HG02759 (cell line): Measurements from ENCODE around the gene PTPRN2.

ENCODE experiments used
- ATAC-seq: cut with Tn5 transposase; IDR thresholded peaks from one replicate; pipeline ENCODE4 v1.9.1; 2021; ENCODE audit warnings: mild to moderate bottlenecking, moderate library complexity; ENCODE audit not compliant: unreplicated experiment

Gene PTPRN2

DNA sequence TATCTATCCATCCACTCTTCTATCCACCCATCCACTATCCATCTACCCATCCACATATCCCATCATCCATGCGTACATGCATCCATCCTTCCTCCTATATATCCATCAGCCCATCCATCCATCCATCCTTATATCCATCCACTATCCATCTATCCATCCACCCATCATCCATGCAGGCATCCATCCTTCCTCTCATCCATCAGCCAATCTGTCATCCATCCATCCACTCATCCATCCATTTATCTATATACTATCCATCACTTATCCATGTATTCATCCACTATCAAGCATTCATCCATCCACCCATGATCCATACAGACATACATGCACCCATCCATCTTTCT lies 765.0 kb downstream of the PTPRN2 start:
- no peak for ATAC-seq

DNA sequence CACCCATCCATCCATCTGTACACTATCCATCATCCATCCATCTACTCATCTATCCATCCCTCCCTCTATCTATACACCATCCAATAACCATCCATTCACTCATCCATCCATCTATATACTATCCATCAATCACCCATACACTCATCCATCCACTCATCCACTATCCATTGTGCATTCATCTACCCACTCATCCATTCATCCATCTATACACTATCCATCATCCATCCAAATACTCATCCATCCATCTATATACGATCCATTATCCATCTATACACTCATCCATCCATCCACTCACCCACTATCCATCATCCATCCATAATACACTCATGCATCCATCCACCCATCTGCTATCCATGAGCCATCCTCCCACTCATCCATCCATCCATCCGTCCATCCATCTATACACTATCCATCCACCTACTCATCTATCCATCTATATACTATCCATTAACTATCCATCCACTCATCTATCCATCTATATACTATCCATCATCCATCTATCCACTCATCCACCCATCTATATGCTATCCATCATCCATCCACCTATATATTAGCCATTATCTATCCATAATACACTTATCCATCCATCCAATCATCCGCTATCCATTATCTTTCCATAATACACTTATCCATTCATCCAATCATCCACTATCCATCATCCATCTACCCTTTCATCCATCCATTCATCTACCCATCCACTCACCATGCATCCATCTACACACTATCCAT lies 765.5 kb downstream of the PTPRN2 start:
- no peak for ATAC-seq

DNA sequence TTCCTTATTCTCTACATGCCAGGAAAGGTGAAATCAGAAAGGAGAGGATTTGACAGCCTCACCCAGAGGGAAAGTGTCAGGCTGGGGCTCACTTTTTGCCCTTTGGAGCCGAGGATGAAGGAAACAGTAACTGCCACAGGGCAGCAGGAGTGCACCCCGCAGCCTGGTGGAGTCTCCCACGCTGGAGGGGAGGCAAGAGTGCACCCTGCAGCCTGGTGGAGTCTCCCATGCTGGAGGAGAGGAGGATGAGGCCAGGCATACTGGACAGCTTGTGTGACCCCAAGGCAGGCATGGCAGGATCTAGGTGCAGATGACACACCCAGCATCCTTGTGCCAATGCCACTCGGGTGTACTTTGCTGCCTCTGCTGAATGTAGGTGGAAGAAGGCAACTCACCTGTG lies 766.8 kb downstream of the PTPRN2 start:
- ATAC-seq: no peak

DNA sequence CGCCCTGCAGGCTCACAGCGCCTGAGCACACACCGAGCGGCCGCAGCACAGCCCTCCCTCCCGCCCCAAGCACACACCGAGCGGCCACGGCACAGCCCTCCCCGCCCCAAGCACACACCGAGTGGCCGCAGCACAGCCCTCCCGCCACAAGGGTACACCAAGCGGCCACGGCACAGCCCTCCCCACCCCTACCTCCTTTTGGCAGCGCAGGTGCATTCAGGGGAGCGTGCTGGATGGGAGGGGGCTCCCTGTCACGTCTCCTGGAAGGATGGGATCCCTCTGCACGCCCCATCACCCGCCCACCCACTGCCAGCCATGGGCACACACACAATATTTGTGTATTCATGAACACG lies 768.2 kb downstream of the PTPRN2 start:
- no peak for ATAC-seq

DNA sequence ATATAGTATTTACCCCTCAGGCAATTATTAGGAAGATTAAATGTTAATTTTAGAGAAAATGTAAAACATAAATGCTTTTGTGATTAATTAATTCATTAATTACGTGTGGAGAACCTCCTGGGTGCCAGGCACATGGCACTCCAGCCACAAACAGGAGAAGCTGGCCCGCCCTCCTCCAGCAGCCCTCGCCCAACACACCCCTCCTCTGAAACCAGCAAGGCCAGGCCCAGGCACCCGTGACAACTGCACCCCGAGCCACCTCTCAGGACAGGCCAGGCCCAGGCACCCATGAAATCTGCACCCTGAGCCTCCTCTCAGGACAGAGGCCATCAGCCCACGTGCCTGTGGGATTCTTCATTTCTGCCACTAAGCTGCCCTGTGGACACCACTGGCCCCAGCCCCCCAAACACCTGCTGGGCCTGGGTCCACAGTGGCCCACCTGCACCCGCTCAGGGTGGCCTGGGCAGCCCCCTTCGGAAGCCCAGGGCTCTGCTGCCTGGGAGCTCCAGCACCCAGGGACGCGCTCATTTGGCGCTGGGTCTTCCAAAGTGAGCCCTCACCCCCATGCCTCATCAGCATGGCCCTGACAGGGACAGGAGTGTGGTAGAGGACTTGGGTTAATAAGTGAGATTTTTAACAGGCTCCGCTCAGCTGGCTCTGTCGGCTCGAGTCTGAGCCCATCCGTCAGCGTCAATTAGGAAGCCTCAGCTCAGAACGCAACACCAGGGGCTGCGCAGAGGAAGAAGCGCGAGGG lies 768.7 kb downstream of the PTPRN2 start:
- no peak for ATAC-seq

DNA sequence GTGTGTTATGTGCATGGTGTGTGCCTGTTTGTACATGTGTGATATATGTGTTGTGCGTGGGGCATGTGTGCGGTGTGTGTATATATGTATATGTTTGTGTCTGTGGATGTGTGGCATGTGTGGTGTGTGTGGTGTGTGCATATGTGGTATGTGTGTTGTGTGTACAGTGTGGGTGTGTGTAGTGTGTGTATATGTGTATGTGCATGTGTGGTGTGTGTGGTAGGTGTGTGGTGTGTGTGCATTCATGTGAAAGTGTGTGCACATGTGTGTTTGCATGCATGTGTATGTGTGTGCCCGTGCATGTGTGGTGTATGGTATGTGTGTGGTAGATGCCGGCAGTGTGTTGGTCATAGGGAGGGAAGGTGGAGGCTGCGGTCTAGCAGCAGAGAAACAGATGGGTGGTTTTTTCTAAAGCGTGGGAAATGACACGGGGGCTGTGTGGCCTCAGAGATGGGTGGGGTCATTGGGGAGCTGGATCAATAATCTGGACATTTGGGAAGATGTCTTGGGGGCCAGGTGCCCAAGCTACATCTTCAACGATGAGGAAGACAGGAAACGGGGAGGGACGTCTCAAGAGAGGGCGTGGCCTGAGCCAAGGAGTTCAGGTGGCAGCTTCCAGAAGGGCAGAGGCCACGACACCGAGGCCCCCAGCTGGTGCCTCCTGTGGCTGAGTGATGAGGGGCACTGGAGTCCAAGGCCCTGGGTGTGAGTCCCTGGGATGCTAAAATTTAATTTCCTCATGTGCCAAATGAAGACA lies 769.5 kb downstream of the PTPRN2 start:
- no peak for ATAC-seq

DNA sequence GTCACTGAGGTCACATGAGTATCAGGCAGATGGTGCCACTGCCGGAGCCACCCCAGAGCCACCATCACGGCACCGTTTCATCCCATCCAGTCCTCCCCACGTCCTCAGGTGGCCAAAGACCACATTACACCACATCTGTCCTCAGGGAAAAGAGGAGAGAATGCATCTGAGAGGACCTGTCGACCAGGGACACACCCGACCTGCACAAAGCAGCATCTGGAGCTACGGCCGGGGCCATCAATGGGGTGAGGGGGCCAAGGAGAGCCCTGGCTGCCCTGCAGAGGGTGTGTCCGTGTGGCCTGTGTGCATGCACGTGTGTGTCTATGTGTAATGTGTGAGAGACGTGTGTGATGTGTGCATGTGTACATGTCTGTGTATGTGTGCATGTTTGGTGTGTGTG lies 770.2 kb downstream of the PTPRN2 start:
- no peak for ATAC-seq

DNA sequence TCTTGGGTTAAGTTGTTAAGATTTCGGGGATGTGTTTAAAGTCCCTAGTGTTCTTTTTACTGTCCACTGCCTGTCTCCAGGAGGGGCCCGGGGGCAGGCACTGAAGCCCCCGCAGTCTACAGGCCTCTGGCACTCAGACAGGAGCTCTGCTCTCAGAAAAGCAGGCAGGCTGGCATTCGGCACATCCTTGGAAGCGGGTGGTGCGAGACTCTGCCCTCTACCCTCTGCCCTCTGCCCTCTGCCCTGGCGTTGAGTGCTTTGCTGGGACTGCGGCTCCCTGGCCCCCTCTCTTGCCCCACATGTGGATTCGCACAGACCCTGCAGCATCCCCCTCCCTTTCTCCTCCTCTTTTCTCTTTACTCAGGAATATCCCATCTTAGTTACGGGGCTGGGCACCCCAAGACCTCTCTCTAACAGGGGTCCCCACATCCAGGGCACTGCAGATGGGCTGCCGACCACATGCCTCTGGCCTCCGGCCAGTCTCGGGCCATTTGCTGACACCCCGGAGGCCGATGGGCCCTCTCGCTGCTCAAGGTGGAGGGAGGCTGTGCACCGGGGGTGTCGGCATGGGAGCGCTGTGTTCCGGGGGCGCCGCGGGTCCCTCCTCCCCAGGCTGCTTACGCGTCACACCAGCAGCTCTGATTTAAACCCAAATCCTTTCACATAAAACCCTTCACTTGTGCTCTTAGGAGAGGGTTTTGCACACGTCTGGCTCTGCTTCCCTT lies 770.9 kb downstream of the PTPRN2 start:
- no peak for ATAC-seq

DNA sequence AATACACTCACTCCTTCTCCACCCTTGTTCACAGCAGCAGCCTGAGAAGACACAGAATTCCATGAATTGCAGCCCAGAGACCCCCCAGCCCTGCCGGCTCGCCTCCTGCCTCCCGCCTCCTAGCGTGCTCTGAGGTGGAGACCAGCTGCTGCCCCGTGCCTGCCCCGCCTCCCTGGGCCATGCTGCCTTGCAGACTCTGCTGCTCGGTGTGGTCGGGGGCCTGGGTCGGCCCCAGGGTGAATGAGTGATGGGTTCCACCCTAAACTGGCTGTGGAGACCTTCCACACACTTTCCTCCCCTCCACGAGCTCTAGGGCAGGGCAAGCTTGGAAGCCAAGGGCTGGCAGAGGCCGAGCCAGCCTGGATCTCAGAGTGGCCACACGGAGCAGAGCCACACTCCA lies 771.5 kb downstream of the PTPRN2 start:
- ATAC-seq: no peak

DNA sequence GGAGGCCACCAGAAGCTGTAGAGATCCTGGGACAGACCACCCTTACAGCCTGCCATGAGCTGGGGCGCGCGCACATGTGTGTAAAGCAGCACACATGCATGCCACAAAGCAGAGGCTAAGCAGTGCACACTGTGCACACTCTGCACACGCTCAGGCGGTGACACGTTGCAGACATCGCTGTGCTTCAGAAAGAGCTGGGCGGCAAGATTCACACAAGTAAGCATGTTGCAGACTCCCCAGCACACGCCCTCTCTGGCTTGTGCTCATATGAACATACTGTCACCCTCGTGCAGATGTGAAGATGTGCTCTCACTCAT lies 772.0 kb downstream of the PTPRN2 start:
- ATAC-seq: no peak

DNA sequence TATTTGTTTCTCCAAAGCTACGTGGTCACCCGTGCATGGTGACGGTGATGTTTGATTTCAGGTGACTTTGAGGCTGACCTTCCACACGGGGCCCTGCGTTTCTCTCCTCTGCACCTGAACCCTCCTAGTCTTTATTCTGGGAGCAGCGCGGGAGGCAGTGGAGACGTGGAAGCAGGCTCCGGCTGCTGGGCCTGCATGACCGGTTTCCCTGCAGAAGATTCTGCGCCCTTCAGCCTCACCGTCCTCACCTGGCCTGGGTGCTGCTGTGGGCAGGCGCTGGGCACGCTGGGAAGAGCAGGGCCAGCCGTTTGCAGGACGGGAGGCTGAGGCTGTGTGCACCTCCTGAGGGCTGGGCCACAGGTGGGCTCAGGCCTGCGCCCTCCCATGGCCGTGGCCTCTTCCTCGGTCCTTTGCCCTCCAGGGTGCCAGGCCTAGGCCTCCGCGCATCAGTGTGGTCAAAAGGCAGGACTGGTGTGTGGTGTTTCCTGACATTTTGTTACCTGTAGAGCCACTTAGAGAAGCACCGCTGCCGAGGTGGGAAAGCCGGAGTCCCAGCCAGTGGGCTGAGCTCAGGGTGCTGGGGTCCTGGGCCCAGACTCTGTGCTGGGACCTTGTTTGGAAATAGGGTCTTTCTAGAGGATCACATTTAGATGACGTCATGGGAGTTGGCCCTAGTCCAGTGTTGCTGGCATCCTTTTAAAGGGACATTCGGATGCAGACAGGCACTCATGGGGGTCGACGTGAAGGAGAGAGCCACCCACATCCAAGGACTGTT lies 772.5 kb downstream of the PTPRN2 start:
- no peak for ATAC-seq

DNA sequence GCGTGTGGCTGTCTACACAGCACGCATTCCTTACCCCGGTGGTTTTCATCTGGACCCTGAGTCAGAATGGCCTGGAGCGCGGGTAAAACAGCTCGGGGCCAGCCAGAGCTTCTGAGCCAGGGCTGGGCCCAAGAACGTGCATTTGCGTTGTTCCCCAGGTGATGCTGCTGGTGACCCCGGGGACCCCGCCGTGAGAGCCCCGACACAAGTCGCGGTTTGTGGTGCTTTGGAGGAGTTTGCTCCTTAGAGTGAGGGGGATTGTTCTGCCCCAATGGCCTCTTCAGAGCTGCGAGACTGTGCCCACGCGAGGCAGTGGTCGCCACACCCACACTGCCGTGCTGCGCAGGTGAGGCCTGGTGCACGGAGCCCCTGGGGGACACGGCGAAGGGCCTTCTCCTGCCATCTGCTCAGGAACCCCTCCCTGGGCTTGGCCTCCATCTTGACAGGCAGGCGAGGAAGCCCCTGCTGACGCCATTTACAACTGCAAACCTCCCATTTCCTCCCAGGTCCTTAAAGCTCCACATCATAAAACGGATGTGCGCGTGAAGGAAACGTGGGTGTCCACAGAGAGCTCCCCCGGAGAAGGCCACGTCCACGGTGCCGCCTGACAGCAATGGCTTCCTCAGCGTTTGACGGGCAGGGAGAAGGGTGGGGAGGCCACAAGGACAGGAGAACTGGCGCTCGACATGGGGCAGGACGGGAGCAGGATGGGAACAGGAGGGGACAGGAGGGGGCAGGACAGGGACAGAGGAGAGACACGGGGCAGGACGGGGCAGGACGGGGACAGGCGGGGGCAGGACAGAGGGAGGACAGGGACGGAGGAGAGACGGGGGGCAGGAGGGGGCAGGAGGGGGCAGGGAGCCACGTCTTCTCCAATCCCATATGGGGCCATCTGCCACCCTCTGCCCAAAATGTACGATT lies 773.6 kb downstream of the PTPRN2 start:
- ATAC-seq: no peak

DNA sequence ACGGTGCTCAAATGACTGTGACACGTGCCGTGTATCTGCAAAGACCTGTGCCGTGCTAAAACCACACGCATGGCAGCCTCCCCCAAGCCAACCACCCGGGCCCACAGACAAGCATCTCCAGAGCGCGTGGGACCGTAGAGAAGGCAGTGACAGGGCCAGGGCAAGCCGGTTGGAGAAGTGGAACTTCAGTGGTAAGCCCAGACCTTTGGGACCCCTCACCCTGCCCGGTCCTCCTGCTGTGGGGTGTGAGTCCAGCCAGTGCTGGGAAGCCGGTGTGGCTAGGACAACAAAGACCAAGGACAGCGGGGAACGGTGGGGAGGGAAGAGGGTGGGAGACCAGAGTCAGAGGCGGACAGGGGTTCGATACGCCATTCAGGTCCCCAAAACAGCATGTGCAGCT lies 774.6 kb downstream of the PTPRN2 start:
- no peak for ATAC-seq

DNA sequence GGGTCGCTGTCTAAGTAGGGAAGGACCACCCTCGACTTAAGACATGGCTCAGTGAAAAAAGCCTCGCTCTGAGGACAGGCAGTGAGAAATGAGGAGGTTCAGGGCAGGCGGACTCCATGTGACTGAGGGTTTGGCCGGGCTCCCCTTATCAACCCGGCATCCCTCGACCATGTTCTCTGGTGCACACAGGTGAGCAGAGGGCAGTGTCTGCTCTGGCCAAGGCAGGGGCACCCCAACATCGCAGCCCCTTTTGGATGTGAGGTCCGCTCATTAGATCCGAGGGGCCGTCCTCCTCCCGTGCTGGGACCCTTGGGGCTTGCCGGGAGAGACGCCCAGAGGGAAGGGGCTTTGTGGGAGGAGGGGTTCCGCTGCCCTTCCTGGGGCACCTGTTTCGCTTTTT lies 775.7 kb downstream of the PTPRN2 start:
- no peak for ATAC-seq

DNA sequence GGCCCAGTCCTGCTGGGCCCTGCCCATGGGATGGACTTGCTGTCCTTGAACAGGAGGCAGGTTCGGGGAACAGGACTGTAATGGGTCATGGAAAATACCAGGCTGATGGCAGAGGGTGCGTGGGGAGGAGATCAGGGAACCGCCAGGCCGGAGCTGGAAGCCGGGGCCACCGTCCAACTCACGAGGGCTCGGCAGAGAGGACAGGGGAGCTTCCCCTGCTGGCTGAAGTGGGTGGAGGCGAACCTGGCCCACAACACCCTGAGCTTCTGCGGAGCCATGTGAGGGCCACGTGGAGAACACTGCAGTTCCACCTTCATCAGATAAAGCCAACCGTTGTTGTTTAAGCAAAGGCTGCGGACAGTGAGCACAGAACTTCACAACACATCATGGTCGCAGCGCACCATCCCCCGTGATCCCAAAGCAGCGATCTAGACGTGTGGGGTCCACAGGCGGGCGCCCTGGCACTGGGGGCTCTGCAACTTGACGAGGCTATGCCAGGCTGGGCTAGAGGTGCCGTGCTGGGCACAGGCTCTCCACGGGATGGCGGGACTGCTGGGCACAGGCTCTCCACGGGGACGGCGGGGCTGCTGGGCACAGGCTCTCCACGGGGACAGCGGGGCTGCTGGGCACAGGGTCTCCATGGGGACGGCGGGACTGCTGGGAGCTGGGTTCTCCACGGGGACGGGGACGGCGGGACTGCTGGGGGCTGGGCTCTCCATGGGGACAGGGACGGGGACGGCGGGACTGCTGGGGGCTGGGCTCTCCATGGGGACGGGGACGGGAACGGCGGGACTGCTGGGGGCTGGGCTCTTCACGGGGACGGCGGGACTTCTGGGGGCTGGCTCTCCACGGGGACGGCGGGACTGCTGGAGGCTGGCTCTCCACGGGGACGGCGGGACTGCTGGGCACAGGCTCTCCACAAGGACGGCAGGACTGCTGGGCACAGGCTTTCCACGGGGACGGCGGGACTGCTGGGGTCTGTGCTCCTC lies 777.5 kb downstream of the PTPRN2 start:
- ATAC-seq: no peak

DNA sequence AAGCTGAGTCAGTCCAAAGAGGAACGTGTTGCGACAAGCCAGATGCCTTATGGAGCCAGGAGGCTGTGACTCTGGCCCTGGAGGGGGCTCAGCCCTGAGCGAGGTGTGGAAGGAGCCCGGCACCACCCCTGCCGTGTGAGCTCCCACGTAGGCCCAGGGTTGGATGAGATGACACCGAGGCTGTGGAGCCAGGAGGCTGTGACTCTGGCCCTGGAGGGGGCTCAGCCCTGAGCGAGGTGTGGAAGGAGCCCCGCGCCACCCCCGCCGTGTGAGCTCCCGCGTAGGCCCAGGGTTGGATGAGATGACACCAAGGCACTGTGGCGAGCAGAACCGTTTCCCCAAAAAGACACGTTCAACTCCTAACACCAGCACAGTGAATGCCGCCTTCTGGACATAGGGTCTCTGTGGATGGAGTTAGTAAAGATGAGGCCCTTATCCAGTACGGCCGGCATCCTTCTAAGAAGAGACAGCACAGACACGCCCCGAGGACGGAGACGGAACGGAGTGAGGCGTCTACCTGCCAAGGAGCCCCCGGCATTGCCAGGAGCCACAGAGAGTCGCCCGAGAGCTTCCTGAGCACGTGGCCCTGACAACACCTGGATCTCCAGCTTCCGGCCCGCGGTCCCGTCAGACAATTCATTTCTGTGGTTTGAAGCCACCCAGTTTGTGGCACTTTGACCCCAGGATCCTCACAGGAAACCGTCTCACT lies 778.3 kb downstream of the PTPRN2 start:
- no peak for ATAC-seq

DNA sequence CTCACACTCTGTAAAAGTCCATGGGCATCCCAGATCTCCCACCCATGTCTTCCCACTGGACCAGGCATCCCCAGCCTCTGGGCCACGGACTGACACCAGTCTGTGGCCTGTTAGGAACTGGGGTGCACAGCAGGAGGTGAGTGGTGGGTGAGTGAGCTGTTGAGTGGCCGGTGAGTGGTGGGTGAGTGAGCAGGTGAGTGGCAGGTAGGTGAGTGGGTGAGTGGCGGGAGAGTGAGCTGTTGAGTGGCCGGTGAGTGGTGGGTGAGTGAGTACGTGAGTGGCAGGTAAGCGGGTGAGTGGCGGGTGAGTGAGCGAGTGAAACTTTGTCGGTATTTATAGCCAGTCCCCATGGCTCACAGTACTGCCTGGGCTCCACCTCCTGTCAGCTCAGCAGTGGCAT lies 779.6 kb downstream of the PTPRN2 start:
- ATAC-seq: no peak

DNA sequence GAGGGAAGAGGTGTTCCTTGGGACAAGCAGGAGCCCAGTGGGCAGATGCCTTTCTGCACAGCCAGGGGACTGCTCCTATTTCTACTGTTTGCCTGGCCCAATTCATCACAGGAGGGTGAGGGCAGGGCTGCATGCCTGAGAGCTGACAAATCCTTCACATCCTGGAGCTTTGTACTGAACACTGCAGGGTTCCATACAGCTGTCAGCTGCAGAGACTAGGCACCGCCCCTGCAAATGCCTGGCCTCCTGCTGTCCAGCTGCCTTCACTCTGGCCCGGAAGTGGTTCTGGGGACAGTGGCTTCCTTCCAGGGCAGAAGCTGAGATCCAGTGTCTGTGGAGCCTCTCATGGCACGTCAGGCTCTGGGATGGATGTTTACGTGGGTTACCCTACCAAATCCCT lies 780.1 kb downstream of the PTPRN2 start:
- ATAC-seq: no peak
